Right atrium auricular region (tissue), 2 donors: Measurements from ENCODE around the gene CD44. TPM values are rescaled to one million over a fixed set of nuclear protein-coding genes. Genes with fewer than 3 reads are reported as not detected.

Source experiments
- DNase-seq: peaks from one replicate; pipeline ENCODE4 v3.0.0-alpha.2; 2019; ENCODE audit warnings: low spot score
- H3K27ac ChIP-seq, 2 donors: fragments of 200-600 bp; sonication (generic); 1 replicate in 1 of 2; 2 replicates in 1 of 2; pipeline ENCODE4 v1.5.1; 2016 to 2019
- H3K27me3 ChIP-seq, 2 donors: fragments of 200-600 bp; sonication (generic); one replicate each; pipeline versions ENCODE4 v1.5.1 to v1.6.0; 2017 to 2019
- H3K36me3 ChIP-seq: fragments of 200-600 bp; sonication (generic); one replicate; pipeline ENCODE4 v1.5.1; 2016
- H3K4me1 ChIP-seq, 2 donors: fragments of 200-600 bp; sonication (generic); one replicate each; pipeline versions ENCODE4 v1.5.1 to v1.6.0; 2017 to 2019
- H3K4me3 ChIP-seq, 2 donors: fragments of 200-600 bp; sonication (generic); 1 replicate in 1 of 2; 2 replicates in 1 of 2; pipeline ENCODE4 v1.5.1; 2017 to 2019; ENCODE audit warnings: mild to moderate bottlenecking in 1 of 2, moderate library complexity in 1 of 2
- H3K9me3 ChIP-seq, 2 donors: fragments of 200-600 bp; sonication (generic); one replicate each; pipeline ENCODE4 v1.5.1; 2019
- total RNA-seq, 2 donors: library from RNA; depleted of rRNA; stranded (reverse); fragments of >200 nt; gene quantifications; one replicate each; pipeline ENCODE4 v1.1.0, GENCODE V29; 2016
- TF ChIP-seq, protein P1 (sequence below), 2 donors: fragments of 200-600 bp; sonication (generic); IDR thresholded peaks; one replicate each; pipeline ENCODE4 v1.5.1; 2019; ENCODE audit warnings: antibody characterized with exemption in 2 of 2

Gene CD44
- total RNA-seq, 2 donors from 2014 or later, result 26.8 to 37.3 TPM

DNA sequence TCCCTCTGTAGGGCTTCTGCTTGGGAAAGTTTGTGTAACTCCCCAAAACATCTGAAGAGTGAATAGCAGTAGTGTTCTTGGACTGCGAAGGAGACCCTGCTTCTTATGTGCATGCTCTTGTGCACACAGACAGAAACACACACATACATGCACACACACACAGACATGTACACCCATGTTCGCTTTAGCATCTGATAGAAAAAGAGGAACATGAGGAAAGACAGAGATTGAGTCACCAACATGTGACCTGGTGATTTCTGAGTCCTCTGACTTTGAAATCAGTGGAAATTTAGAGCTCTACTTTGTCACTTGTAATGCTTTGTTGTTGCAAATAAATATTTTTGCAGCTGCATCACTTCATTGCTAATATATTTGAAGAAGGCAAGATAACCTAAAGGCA, 23.8 kb downstream of the CD44 start:
- Histone ChIP-seq H3K9me3 (no peaks in the 10 kb centered on the region), H3K36me3 (no peaks in the 10 kb centered on the region), H3K27ac (no peak overlapping the region), H3K27me3 (no peaks in the 10 kb centered on the region), H3K4me1 (peaks cover 0 to 53% of the 10 kb centered on the region in 2 donors), H3K4me3 (no peak overlapping the region)
- DNase-seq, result no peak
- TF ChIP-seq, protein P1, sequence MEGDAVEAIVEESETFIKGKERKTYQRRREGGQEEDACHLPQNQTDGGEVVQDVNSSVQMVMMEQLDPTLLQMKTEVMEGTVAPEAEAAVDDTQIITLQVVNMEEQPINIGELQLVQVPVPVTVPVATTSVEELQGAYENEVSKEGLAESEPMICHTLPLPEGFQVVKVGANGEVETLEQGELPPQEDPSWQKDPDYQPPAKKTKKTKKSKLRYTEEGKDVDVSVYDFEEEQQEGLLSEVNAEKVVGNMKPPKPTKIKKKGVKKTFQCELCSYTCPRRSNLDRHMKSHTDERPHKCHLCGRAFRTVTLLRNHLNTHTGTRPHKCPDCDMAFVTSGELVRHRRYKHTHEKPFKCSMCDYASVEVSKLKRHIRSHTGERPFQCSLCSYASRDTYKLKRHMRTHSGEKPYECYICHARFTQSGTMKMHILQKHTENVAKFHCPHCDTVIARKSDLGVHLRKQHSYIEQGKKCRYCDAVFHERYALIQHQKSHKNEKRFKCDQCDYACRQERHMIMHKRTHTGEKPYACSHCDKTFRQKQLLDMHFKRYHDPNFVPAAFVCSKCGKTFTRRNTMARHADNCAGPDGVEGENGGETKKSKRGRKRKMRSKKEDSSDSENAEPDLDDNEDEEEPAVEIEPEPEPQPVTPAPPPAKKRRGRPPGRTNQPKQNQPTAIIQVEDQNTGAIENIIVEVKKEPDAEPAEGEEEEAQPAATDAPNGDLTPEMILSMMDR (IDR thresholded peaks at IDR 0.05), result no peak

DNA sequence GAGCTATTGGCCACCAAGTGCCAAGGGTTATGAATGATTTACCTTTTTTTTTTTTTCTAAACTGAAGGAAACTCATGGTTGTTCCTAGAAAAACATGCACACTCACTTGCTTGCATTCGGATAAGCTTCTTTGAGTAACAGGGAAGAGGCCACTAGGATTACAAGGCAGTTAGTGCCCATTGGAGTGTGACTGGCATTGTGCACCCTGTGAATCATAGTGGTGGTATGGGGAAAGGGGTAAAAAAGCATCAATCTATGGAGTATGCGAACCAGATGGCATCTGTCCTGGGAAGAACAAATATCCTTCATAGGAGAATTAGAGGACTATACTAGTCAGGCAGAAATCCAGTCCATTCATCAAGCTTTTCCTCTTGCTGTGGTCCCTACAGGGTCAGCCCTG, 24.2 kb downstream of the CD44 start:
- Histone ChIP-seq H3K9me3 (no peaks in the 10 kb centered on the region), H3K4me3 (no peak overlapping the region), H3K36me3 (no peaks in the 10 kb centered on the region), H3K27me3 (no peaks in the 10 kb centered on the region), H3K4me1 (peaks cover 0 to 53% of the 10 kb centered on the region in 2 donors), H3K27ac (peak overlapping the region in 1 of 2 donors; percentile 28)
- TF ChIP-seq, protein P1 (IDR thresholded peaks at IDR 0.05), result no peak
- DNase-seq, result no peak

DNA sequence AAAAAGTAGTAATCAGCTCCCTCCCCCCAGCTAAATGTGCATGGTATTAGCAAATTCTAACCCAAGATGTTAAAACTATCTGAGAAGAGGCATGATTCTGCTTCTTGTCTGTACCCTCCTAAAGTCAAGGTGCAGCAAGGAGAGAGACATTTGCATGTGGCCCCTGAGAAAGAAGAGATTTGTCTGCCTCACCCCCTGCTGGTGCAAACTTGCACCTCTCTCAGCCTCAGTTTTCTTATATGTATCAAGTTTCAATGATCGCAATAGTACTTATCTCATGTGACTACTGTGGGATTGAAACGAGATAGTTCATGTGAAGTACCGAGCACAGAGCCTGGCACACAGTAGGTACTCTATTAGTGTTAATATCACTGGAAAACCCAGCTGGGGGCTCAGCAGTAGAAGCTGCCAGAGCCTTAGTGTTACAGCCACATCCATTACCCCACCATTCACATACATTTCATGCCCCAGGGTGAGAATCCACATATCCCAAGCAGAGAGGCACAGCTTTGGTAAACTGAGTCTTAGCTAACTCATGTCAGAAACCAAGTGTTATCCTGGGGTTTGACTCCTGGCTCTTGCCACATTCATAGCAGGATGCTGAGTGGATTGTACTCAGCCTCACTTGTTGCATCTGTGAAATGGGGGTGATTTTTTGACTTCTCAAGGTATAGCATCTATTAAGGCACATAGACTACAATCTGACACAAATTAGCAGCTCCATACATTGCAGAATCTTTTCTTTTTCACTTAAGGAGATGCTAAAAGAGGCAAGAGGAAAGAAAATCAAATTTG, 24.9 kb downstream of the CD44 start:
- Histone ChIP-seq H3K27ac (no peak overlapping the region), H3K4me1 (peaks cover 0 to 52% of the 10 kb centered on the region in 2 donors), H3K36me3 (no peaks in the 10 kb centered on the region), H3K27me3 (no peaks in the 10 kb centered on the region), H3K4me3 (no peak overlapping the region), H3K9me3 (no peaks in the 10 kb centered on the region)
- TF ChIP-seq, protein P1 (IDR thresholded peaks at IDR 0.05), result no peak
- DNase-seq, result no peak

DNA sequence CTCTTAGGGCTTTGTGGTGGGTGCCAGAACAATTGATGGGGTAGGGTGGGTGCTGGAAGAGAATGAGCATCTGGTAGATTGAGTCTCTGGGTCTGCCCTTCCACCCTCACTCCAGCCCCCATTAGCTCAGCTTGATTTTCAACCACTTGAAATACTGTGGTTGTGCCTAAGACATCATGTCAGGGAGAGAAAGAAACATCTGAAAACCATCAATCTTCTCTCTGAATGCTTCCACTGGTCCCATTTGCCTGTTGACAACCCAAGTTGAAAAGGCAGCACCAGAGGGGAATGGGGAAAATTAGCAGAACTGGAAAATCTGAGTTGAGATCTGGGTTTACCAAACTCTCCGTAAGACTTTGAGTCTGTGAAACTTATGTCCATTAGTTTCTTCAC, 26.1 kb downstream of the CD44 start:
- Histone ChIP-seq H3K4me3 (no peak overlapping the region), H3K36me3 (no peaks in the 10 kb centered on the region), H3K4me1 (peaks cover 0 to 52% of the 10 kb centered on the region in 2 donors), H3K27me3 (no peaks in the 10 kb centered on the region), H3K27ac (no peak overlapping the region), H3K9me3 (no peaks in the 10 kb centered on the region)
- TF ChIP-seq, protein P1 (IDR thresholded peaks at IDR 0.05), result no peak
- no peak for DNase-seq

DNA sequence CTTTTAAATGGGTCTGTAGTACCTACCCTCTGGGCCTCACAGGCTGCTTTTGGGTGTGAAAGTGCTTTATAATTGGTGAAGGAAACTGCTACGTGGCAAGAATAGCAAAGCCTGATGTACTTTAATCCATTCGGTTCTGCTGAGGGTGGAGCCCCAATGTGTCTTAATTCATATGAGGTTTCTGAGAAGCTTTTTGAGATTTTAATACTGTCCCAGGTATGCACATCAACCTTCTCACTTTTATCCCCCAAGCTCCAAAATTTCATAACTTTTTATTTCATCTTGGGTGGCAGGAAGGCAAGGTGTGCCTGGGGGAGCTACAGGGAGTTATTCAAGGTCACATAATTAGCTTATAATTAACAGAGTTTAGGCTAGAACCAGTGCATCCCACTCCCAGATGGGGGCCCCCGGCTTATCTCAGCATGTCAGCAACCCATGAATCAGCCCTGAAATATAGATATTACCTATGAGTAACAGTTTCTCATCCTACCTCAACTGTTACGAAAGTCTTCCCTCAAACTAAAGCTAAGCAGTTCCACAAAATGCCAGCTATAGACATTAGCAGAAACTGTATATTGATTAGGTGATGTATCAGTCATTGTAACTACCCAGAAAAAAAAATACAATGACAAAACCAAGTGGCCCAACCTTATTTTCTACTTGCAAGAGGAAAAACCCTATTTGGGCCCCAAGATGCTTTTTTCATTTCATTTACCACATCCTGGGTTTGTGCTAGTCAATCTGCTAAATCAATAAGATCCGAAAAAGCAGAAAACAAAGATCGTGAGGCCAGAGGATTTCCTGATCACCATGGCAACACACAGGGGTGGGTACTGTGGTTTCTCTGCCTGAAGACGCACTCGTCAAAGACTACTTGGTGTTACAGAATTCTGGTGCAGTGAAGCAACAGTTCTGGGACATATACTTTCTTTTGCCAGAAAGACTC, 26.7 kb downstream of the CD44 start:
- H3K4me3 ChIP-seq, result no peak overlapping the region

More for the DNA sequence above, 26.7 kb downstream of the CD44 start:
- TF ChIP-seq, protein P1 (IDR thresholded peaks at IDR 0.05), result no peak
- Histone ChIP-seq H3K27me3 (no peaks in the 10 kb centered on the region), H3K9me3 (no peaks in the 10 kb centered on the region), H3K4me1 (peaks cover 0 to 59% of the 10 kb centered on the region in 2 donors), H3K36me3 (no peaks in the 10 kb centered on the region), H3K27ac (peak overlapping the region; percentile 67 to 73)
- no peak for DNase-seq
